ENCODE data around the gene SNRPD3. TPM values are rescaled to one million over a fixed set of nuclear protein-coding genes. Genes with fewer than 3 reads are reported as not detected.
"Not testable (repeated sequence)": the region's sequence is repeated elsewhere in the genome, so short reads cannot be mapped to it uniquely, and the experiment has no call there.

SNRPD3 gene
- total and polyA plus RNA-seq, 8 donors: 75.6 to 153 (median 115) TPM

- no peaks in the 10 kb centered on the region for H3K27me3 ChIP-seq
- WGBS, 5 donors: 25 to 52% (median 42%) methylated on average over 2 of the region's 2 CpGs
- peak overlapping the region in 4 of 5 donors; percentile 24 to 53 (median 38) for H3K27ac ChIP-seq
- peak; percentile 32 to 51 for DNase-seq
- intact Hi-C loops (cut with DNase I; ENCODE audit: low total_unique reads): loop anchor here (5.0 to 10.0 kb wide), 2 partner anchors 87 to 199 kb away; no protein-coding TSS in a partner anchor
- H3K9me3 ChIP-seq: no peaks in the 10 kb centered on the region
- peaks cover 13 to 41% (median 37%) of the 10 kb centered on the region in 4 donors for H3K4me1 ChIP-seq
- no peaks in the 10 kb centered on the region for H3K36me3 ChIP-seq
- no peak overlapping the region for H3K4me3 ChIP-seq
- no peak for TF ChIP-seq CTCF (IDR thresholded peaks at IDR 0.05)
- TF ChIP-seq POLR2A (IDR thresholded peaks at IDR 0.05): no peak
- TF ChIP-seq POLR2AphosphoS5 (IDR thresholded peaks at IDR 0.05): peak in 2 of 3 donors; percentile 13 to 30
These were observed 31.9 kb upstream of the SNRPD3 start for GRCh38 chr22:24523873-24524272.

GRCh38 chr22:24525416-24526037, 30.3 kb upstream of the SNRPD3 start:
- no peaks in the 10 kb centered on the region for H3K27me3 ChIP-seq
- peak; percentile 78 to 89 for DNase-seq
- intact Hi-C loops (cut with DNase I; ENCODE audit: low total_unique reads): loop anchor here (10.0 kb wide), 1 partner anchor 201 kb away; no protein-coding TSS in a partner anchor
- no peaks in the 10 kb centered on the region for H3K9me3 ChIP-seq
- TF ChIP-seq EP300 (IDR thresholded peaks at IDR 0.05) (no peak), CTCF (IDR thresholded peaks at IDR 0.05) (peak in 5 of 7 experiments; percentile 35 to 79 (median 74)), POLR2A (IDR thresholded peaks at IDR 0.05) (no peak), POLR2AphosphoS5 (IDR thresholded peaks at IDR 0.05) (peak in 1 of 3 donors; percentile 59)
- 7 to 21% (median 11%) methylated on average over 9 to 12 of the region's 12 CpGs for WGBS, 5 donors
- no peak overlapping the region for H3K27ac ChIP-seq
- no peaks in the 10 kb centered on the region for H3K36me3 ChIP-seq
- no peak overlapping the region for H3K4me3 ChIP-seq
- peaks cover 13 to 39% (median 32%) of the 10 kb centered on the region in 4 donors for H3K4me1 ChIP-seq

- H3K27me3 ChIP-seq: no peaks in the 10 kb centered on the region
- WGBS, 5 donors: 83 to 95% (median 91%) methylated on average over 2 of the region's 2 CpGs
- H3K4me1 ChIP-seq: peaks cover 13 to 33% (median 31%) of the 10 kb centered on the region in 4 donors
- intact Hi-C loops (cut with DNase I; ENCODE audit: low total_unique reads): loop anchor here (10.0 kb wide), 1 partner anchor 201 kb away; no protein-coding TSS in a partner anchor
- TF ChIP-seq CTCF (IDR thresholded peaks at IDR 0.05): no peak
- no peak for TF ChIP-seq POLR2AphosphoS5 (IDR thresholded peaks at IDR 0.05)
- no peak for TF ChIP-seq POLR2A (IDR thresholded peaks at IDR 0.05)
- no peak for TF ChIP-seq EP300 (IDR thresholded peaks at IDR 0.05)
- H3K9me3 ChIP-seq: no peaks in the 10 kb centered on the region
- no peak overlapping the region for H3K27ac ChIP-seq
- no peaks in the 10 kb centered on the region for H3K36me3 ChIP-seq
- H3K4me3 ChIP-seq: no peak overlapping the region
- DNase-seq: no peak
These were observed 29.6 kb upstream of the SNRPD3 start for GRCh38 chr22:24526191-24526590.

GRCh38 chr22:24529898-24530297, 25.9 kb upstream of the SNRPD3 start:
- intact Hi-C loops (cut with DNase I; ENCODE audit: low total_unique reads): loop anchor here (10.0 kb wide), 1 partner anchor 205 kb away; no protein-coding TSS in a partner anchor
- DNase-seq: no peak
- Histone ChIP-seq H3K4me1 (peaks cover 7 to 21% (median 8%) of the 10 kb centered on the region in 4 donors), H3K27ac (no peak overlapping the region), H3K4me3 (no peak overlapping the region), H3K27me3 (no peaks in the 10 kb centered on the region), H3K36me3 (no peaks in the 10 kb centered on the region), H3K9me3 (no peaks in the 10 kb centered on the region)
- WGBS, 5 donors: 40 to 75% (median 56%) methylated on average over 2 of the region's 2 CpGs
- TF ChIP-seq CTCF (IDR thresholded peaks at IDR 0.05) (no peak), POLR2A (IDR thresholded peaks at IDR 0.05) (no peak), EP300 (IDR thresholded peaks at IDR 0.05) (no peak), POLR2AphosphoS5 (IDR thresholded peaks at IDR 0.05) (no peak)

- intact Hi-C loops (cut with DNase I; ENCODE audit: low total_unique reads); H3K27me3 ChIP-seq; H3K4me3 ChIP-seq; H3K9me3 ChIP-seq; DNase-seq; H3K27ac ChIP-seq; H3K36me3 ChIP-seq: not testable (repeated sequence)
- 82 to 95% (median 92%) methylated on average over 3 of the region's 3 CpGs for WGBS, 5 donors
- peaks cover 0 to 15% (median 0%) of the 10 kb centered on the region in 4 donors for H3K4me1 ChIP-seq
These were observed 24.8 kb upstream of the SNRPD3 start for GRCh38 chr22:24530968-24531367.

All from stomach (tissue), 9 donors.